ENCODE data around the gene GIMAP1.

DNA sequence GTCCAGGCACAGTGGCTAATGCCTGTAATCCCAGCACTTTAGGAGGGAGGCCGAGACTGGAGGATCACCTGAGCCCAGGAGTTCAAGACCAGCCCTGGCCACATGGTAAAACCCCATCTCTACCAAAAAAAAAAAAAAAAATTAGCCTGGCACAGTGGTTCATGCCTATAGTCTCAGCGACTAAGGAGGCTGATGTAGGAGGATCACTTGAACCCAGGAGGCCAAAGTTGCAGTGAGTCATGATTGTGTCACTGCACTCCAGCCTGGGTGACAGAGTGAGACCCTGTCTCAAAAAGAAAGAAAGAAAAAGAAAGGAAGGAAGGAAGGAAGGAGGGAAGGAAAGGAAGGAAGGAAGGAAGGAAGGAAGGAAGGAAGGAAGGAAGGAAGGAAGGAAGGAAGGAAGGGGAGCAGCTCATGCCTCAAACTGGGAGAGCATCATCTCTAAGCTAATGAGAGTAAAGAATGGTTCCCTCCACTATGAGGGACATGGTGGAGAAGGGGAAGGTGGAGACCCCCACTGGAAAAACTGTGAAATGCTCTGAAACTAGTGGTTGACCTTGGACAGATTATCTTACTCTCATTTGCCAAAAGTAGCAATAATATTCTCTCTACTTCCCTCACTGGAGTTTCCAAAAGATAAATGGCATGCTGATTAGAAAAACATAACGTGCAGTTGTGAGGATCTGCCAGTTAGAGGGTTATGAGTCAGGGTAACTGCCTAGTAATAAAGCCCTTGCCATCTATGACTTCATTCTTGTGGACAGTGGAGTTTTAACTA is 37.6 kb downstream of the GIMAP1 start:
- TF ChIP-seq EZH2 (IDR thresholded peaks at IDR 0.05; ENCODE audit: insufficient read depth, poor library complexity, severe bottlenecking) (no peak), EZH2phosphoT487 (IDR thresholded peaks at IDR 0.05; ENCODE audit: insufficient read depth, low read depth) (no peak)
